K562 (cell line): ENCODE data around the gene CAST. TPM values are rescaled to one million over a fixed set of nuclear protein-coding genes. Genes with fewer than 3 reads are reported as not detected.

Source experiments
- ATAC-seq: fragments of 200-7000 bp; cut with Tn5 transposase; 3 replicates; pipeline ENCODE4 v1.9.1; 2020; ENCODE audit warnings: moderate library complexity
- BruUV-seq: library from RNA; stranded (reverse); fragments of 400-500 nt; replicated peaks from 2 replicates; lab custom pipeline; 2021; lab: Mats Ljungman, UMichigan
- CTCF ChIA-PET: fragments of 300-600 bp; formaldehyde crosslinking; extraction: SDS; loops from one replicate; lab custom pipeline; 2021; ENCODE audit warnings: low intra/inter-chr PET ratio; lab: Yijun Ruan, JAX
- POLR2A ChIA-PET: fragments of 300-600, 350-650 bp; sonication (Branson Sonifier 250); formaldehyde crosslinking; extraction: SDS; loops from one replicate; lab custom pipeline; 2021; ENCODE audit warnings: antibody characterized with exemption, inconsistent platforms; lab: Yijun Ruan, JAX
- DNase-seq, 4 experiments: peaks; one replicate each; pipeline versions ENCODE4 v3.0.0 to v3.0.0-alpha.2; 2011 to 2018; ENCODE audit warnings: low spot score in 3 of 4, mixed read lengths in 3 of 4; ENCODE audit errors: extremely low read depth in 1 of 4
- FAIRE-seq: peaks from 2 replicates; lab custom pipeline; 2011; peaks lifted over from hg19 to GRCh38; lab: Jason Lieb, UNC
- H2AFZ ChIP-seq: 2 replicates; pipeline ENCODE4 v1.6.0; 2011; ENCODE audit warnings: low read depth, low read length, control low read depth, inconsistent platforms
- H3K27ac ChIP-seq: fragments of 200-600 bp; 3 replicates; pipeline ENCODE4 v1.8.0; 2011; ENCODE audit warnings: low read depth, mild to moderate bottlenecking, control low read depth, inconsistent platforms, low read length, moderate library complexity, mixed read lengths; ENCODE audit errors: extremely low read depth
- H3K27me3 ChIP-seq, 2 experiments: fragments of 300-600 bp in 1 of 2; 2 replicates in 1 of 2; 3 replicates in 1 of 2; pipeline versions ENCODE4 v1.6.0 to v1.8.0; 2011; ENCODE audit warnings: inconsistent platforms in 2 of 2, low read length in 2 of 2, mild to moderate bottlenecking in 1 of 2, mixed read lengths in 1 of 2, moderate library complexity in 1 of 2; ENCODE audit not compliant: control insufficient read depth in 2 of 2, insufficient read depth in 2 of 2
- H3K36me3 ChIP-seq: fragments of 300-600 bp; 3 replicates; pipeline ENCODE4 v1.8.0; 2011; ENCODE audit warnings: mild to moderate bottlenecking, low read length, inconsistent platforms; ENCODE audit not compliant: control insufficient read depth, insufficient read depth
- H3K4me1 ChIP-seq, 2 experiments: fragments of 200-600 bp in 1 of 2; replicated peaks in 1 of 2; 2 replicates in 1 of 2; 3 replicates in 1 of 2; pipeline versions ENCODE4 v1.5.1 to v1.8.0; 2011; ENCODE audit warnings: inconsistent platforms in 2 of 2, low read length in 2 of 2, mild to moderate bottlenecking in 1 of 2, mixed read lengths in 1 of 2, moderate library complexity in 1 of 2; ENCODE audit not compliant: control insufficient read depth in 2 of 2, insufficient read depth in 2 of 2
- H3K4me2 ChIP-seq: 2 replicates; pipeline ENCODE4 v1.6.1; 2011; ENCODE audit warnings: low read length, control low read depth, inconsistent platforms, mixed read lengths; ENCODE audit not compliant: insufficient read depth
- H3K4me3 ChIP-seq: fragments of 200-600 bp; sonication (generic), shearing (Covaris generic); 2 replicates; pipeline ENCODE4 v1.5.1; 2016; ENCODE audit warnings: control low read depth, inconsistent platforms
- H3K79me2 ChIP-seq: fragments of 200-600 bp; 3 replicates; pipeline ENCODE4 v1.8.0; 2011; ENCODE audit warnings: low read length, inconsistent platforms; ENCODE audit not compliant: control insufficient read depth, insufficient read depth
- H3K9ac ChIP-seq, 2 experiments: 2 replicates each; pipeline versions ENCODE4 v1.6.0 to v1.6.1; 2011; ENCODE audit warnings: low read depth in 2 of 2, low read length in 2 of 2, control low read depth in 1 of 2, inconsistent platforms in 1 of 2, mild to moderate bottlenecking in 1 of 2, mixed read lengths in 1 of 2; ENCODE audit not compliant: insufficient read depth in 1 of 2
- H3K9me1 ChIP-seq: one replicate; pipeline ENCODE4 v1.6.0; 2011; ENCODE audit warnings: inconsistent platforms, mild to moderate bottlenecking, low read length, moderate library complexity; ENCODE audit not compliant: control insufficient read depth, insufficient read depth
- H3K9me3 ChIP-seq: replicated peaks from 2 replicates; pipeline ENCODE4 v1.5.1; 2011; ENCODE audit warnings: low read depth, low read length, inconsistent platforms; ENCODE audit not compliant: control insufficient read depth, insufficient read depth
- H4K20me1 ChIP-seq: replicated peaks from 2 replicates; pipeline ENCODE4 v1.6.1; 2011; ENCODE audit warnings: low read length, inconsistent platforms, mixed read lengths; ENCODE audit not compliant: control insufficient read depth, insufficient read depth
- CHCHD3 ChIP-seq: fragments of 250-450 bp; sonication (Bioruptor Pico); IDR thresholded peaks from 2 replicates; pipeline ENCODE4 v2.1.2; 2022; ENCODE audit warnings: mild to moderate bottlenecking
- FOS ChIP-seq: IDR thresholded peaks from 3 replicates; pipeline ENCODE4 v1.6.1; 2011; ENCODE audit not compliant: insufficient read length; ENCODE audit errors: extremely low read depth
- FOSL1 ChIP-seq: fragments of 200-800 bp; sonication (Bioruptor generic); conservative IDR thresholded peaks from 2 replicates; pipeline ENCODE4 v1.6.1; 2016; ENCODE audit warnings: missing genetic modification characterization, missing compliant biosample characterization
- FUS ChIP-seq: fragments of 200-400 bp; formaldehyde crosslinking; optimal IDR thresholded peaks from 2 replicates; pipeline ENCODE3; 2017; ENCODE audit warnings: low read depth, low read length
- JUND ChIP-seq, 2 experiments: IDR thresholded peaks; 2 replicates in 1 of 2; 3 replicates in 1 of 2; pipeline ENCODE4 v1.6.1; 2011; ENCODE audit warnings: borderline replicate concordance in 2 of 2, low read depth in 2 of 2, low read length in 2 of 2, improper control_type of control experiment in 1 of 2, missing biosample characterization in 1 of 2, missing genetic modification characterization in 1 of 2, missing genetic modification reagents in 1 of 2
- SMARCA4 ChIP-seq: fragments of 450-650 bp; IDR thresholded peaks from 2 replicates; pipeline ENCODE4 v1.6.1; 2016
- SMARCE1 ChIP-seq: fragments of 450-650 bp; IDR thresholded peaks from 2 replicates; pipeline ENCODE4 v1.7.1; 2016; ENCODE audit warnings: mild to moderate bottlenecking
- ZNF655 ChIP-seq: fragments of 250-450 bp; sonication (Bioruptor Pico); IDR thresholded peaks from 2 replicates; pipeline ENCODE4 v1.5.0; 2021
- WGBS: fragments of 100-300 bp; shearing (Covaris generic); methylation state at CpG from one replicate; pipeline ENCODE4 v1.1.6; 2016; ENCODE audit warnings: low coverage, mixed read lengths; ENCODE audit not compliant: insufficient coverage; ENCODE audit errors: missing lambda C conversion rate; 5-methylcytosine and 5-hydroxymethylcytosine counted together
- in situ Hi-C: fragments of 300-500 bp; cut with MboI; formaldehyde crosslinking; loops from 4 replicates; pipeline ENCODE4 v1.15.0; 2018; ENCODE audit warnings: inconsistent platforms, mixed read lengths
- intact Hi-C: fragments of 100-400 bp; cut with micrococcal nuclease; formaldehyde crosslinking; loops from 2 replicates; pipeline ENCODE4 v1.14.2; 2022
- polyA plus RNA-seq, 8 experiments: library from polyadenylated mRNA; depleted of rRNA in 4 of 8; stranded (reverse) in 5 of 8; unstranded in 3 of 8; fragments of >200 nt; fragmentation: Nextera tagmentation in 2 of 8; fragmentation: Illumina TruSeq in 1 of 8; extraction: Ambion mirVana in 2 of 8; extraction: Trizol in 1 of 8; gene quantifications; 2 replicates each; pipeline versions ENCODE4 v1.2.1 to v1.2.3, GENCODE V29; 2011 to 2014; ENCODE audit warnings: inconsistent platforms in 1 of 8, missing spikeins in 1 of 8
- total RNA-seq, 7 experiments: library from RNA; depleted of rRNA in 6 of 7; stranded (reverse); fragments of >200 nt in 6 of 7; fragmentation: Illumina TruSeq in 2 of 7; extraction: Trizol in 2 of 7; gene quantifications; 2 replicates each; pipeline versions ENCODE4 v1.2.1 to v1.2.3, GENCODE V29; 2011 to 2021; ENCODE audit warnings: low replicate concordance in 1 of 7
- TF ChIP-seq, protein P1 (sequence below), 2 experiments: fragments of 450-650 bp in 1 of 2; sonication (generic) in 1 of 2; formaldehyde crosslinking in 1 of 2; IDR thresholded peaks in 1 of 2; conservative IDR thresholded peaks in 1 of 2; 2 replicates each; pipeline versions ENCODE4 v1.6.1 to v1.8.1; 2016 to 2023; ENCODE audit warnings: mild to moderate bottlenecking in 2 of 2, moderate library complexity in 2 of 2, inconsistent platforms in 1 of 2, missing genetic modification reagents in 1 of 2
- TF ChIP-seq, protein P2 (sequence below): fragments of 450-650 bp; formaldehyde crosslinking; IDR thresholded peaks from 2 replicates; pipeline ENCODE4 v1.4.0; 2020; ENCODE audit warnings: mild to moderate bottlenecking, moderate library complexity

Gene CAST
- total and polyA plus RNA-seq, 9 of the 15 experiments (the other 6 are each of a cell fraction or from before 2014, with no cell fraction given), result 55.5 to 136 (median 86.1) TPM

DNA sequence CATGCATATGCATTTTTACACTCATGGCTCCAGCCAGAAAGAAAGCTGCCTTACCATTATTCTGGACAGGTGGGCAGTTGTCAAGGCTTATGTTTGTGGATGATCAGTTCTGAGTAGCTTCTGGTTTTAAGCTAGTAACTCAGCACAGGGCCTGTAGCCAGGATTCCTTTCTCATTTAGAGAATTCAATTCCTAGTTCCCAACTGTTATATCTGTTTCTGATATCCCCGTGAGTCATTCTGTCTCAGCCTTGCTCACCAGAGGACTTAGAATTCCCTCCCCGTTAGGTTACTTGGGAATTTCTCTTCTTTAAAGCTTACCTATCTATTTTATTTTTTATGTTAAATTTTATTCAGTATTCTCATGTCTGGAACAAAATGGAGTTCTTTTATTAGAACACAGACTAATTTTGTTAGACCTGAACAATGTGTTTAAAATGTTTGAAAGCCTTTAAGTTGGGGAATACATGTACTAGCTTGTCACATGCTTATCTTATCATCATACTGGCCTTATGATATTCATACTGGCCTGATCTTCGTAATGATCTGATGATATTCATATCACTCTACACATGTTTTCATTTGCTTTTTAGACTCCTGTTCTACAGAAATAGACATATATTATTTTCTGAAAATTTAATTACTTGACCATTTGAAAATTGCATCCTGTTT is 47.1 kb downstream of the CAST start:
- in situ Hi-C loops, result no loop called here
- peaks cover 63% of the 10 kb centered on the region for H3K79me2 ChIP-seq
- TF ChIP-seq CHCHD3 (CRISPR knock-in tag) (no peak), FUS (no peak), FOSL1 (tag) (peak; percentile 91), SMARCA4 (peak; percentile 14; the same call in 1 of the 2 replicates), ZNF655 (no peak), SMARCE1 (peak; percentile 28; the same call in 1 of the 2 replicates), FOS (peak; percentile 4), JUND (IDR thresholded peaks at IDR 0.05; ENCODE audit: borderline replicate concordance, low read depth, low read length) (peak; percentile 72; the same call in 1 of the 2 replicates), JUND (tag; IDR thresholded peaks at IDR 0.05; ENCODE audit: borderline replicate concordance, low read depth, low read length) (peak; percentile 47; the same call in 1 of the 3 replicates)
- TF ChIP-seq, protein P1, sequence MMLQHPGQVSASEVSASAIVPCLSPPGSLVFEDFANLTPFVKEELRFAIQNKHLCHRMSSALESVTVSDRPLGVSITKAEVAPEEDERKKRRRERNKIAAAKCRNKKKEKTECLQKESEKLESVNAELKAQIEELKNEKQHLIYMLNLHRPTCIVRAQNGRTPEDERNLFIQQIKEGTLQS (IDR thresholded peaks at IDR 0.05), result peak; percentile 48; the same call in 1 of the 2 replicates
- TF ChIP-seq, protein P1 (CRISPR knock-in tag; conservative IDR thresholded peaks at IDR 0.05), result no peak
- TF ChIP-seq, protein P2, sequence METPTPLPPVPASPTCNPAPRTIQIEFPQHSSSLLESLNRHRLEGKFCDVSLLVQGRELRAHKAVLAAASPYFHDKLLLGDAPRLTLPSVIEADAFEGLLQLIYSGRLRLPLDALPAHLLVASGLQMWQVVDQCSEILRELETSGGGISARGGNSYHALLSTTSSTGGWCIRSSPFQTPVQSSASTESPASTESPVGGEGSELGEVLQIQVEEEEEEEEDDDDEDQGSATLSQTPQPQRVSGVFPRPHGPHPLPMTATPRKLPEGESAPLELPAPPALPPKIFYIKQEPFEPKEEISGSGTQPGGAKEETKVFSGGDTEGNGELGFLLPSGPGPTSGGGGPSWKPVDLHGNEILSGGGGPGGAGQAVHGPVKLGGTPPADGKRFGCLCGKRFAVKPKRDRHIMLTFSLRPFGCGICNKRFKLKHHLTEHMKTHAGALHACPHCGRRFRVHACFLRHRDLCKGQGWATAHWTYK (CRISPR knock-in tag), result no peak
- DNase-seq (no peak), ATAC-seq (peak; percentile 34), FAIRE-seq (peak; percentile 69)
- no peak overlapping the region for H3K9ac ChIP-seq
- H2AFZ ChIP-seq, result 0 out of 2 replicates have a peak overlapping the region, but pooled peaks have one; percentile 5
- no peak overlapping the region; the same call in 2 of the 3 replicates for H3K27ac ChIP-seq
- 7% methylated on average over 3 of the region's 3 CpGs for WGBS
- CTCF ChIA-PET, result no interaction called here
- H3K9me3 ChIP-seq, result no peaks in the 10 kb centered on the region
- BruUV-seq, result no TSS peak
- no peak overlapping the region for H3K4me3 ChIP-seq
- intact Hi-C loops, result no loop called here
- 0 out of 2 replicates have a peak, but pooled peaks cover 5% of the 10 kb centered on the region for H4K20me1 ChIP-seq
- H3K27me3 ChIP-seq, result no peaks in the 10 kb centered on the region
- H3K4me2 ChIP-seq, result no peak overlapping the region
- H3K4me1 ChIP-seq, result peaks cover 0 to 18% of the 10 kb centered on the region in 2 experiments; a peak in 3 of 5 replicates
- POLR2A ChIA-PET, result interaction anchor here (0.6 to 2.2 kb wide), 5 partner anchors 8 to 160 kb away, joined by 3 to 8 read pairs (median 3); partner anchors contain the start of gene ERAP1
- no peaks in the 10 kb centered on the region for H3K36me3 ChIP-seq
- H3K9me1 ChIP-seq, result no peaks in the 10 kb centered on the region
